Measurements from ENCODE around the gene MYH3.

GRCh38 chr17:10585529-10585928, 71.6 kb downstream of the MYH3 start:
- TF ChIP-seq ATF2 (IDR thresholded peaks at IDR 0.05; ENCODE audit: low read length) (no peak), CTCF (IDR thresholded peaks at IDR 0.05 in 2 of 3, conservative IDR thresholded peaks at IDR 0.05 in 1 of 3; ENCODE audit: control insufficient read depth in 2 of 3, extremely low read depth in 1 of 3, insufficient read depth in 1 of 3, low read depth in 3 of 3, low read length in 3 of 3) (no peak), POLR2A (IDR thresholded peaks at IDR 0.05; ENCODE audit: low read depth, low read length) (no peak), RAD21 (IDR thresholded peaks at IDR 0.05; ENCODE audit: insufficient read depth, low read depth, low read length) (no peak), MAX (IDR thresholded peaks at IDR 0.05; ENCODE audit: low read depth, low read length) (no peak), CREM (IDR thresholded peaks at IDR 0.05; ENCODE audit: low read depth) (no peak)

All from GM12878 (cell line).